ENCODE data around the gene TAF1L.
"Not testable (repeated sequence)": the region's sequence is repeated elsewhere in the genome, so short reads cannot be mapped to it uniquely, and the experiment has no call there.

TAF1L gene, protein sequence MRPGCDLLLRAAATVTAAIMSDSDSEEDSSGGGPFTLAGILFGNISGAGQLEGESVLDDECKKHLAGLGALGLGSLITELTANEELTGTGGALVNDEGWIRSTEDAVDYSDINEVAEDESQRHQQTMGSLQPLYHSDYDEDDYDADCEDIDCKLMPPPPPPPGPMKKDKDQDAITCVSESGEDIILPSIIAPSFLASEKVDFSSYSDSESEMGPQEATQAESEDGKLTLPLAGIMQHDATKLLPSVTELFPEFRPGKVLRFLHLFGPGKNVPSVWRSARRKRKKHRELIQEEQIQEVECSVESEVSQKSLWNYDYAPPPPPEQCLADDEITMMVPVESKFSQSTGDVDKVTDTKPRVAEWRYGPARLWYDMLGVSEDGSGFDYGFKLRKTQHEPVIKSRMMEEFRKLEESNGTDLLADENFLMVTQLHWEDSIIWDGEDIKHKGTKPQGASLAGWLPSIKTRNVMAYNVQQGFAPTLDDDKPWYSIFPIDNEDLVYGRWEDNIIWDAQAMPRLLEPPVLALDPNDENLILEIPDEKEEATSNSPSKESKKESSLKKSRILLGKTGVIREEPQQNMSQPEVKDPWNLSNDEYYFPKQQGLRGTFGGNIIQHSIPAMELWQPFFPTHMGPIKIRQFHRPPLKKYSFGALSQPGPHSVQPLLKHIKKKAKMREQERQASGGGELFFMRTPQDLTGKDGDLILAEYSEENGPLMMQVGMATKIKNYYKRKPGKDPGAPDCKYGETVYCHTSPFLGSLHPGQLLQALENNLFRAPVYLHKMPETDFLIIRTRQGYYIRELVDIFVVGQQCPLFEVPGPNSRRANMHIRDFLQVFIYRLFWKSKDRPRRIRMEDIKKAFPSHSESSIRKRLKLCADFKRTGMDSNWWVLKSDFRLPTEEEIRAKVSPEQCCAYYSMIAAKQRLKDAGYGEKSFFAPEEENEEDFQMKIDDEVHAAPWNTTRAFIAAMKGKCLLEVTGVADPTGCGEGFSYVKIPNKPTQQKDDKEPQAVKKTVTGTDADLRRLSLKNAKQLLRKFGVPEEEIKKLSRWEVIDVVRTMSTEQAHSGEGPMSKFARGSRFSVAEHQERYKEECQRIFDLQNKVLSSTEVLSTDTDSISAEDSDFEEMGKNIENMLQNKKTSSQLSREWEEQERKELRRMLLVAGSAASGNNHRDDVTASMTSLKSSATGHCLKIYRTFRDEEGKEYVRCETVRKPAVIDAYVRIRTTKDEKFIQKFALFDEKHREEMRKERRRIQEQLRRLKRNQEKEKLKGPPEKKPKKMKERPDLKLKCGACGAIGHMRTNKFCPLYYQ (N-terminal part only)

GRCh38 chr9:32635362-32635761 lies at the start of gene TAF1L:
TAF1L (minus strand) TSS chr9:32635669; CDS start chr9:32635579, 90 bp downstream.
- Mint-ChIP-seq H3K4me3 (no peak within 1 kb of the TSS), H3K27me3 (peaks cover 5% of the 10 kb centered on the region), H3K9me3 (no peaks in the 10 kb centered on the region), H3K27ac (no peak within 1 kb of the TSS), H3K4me1 (no peaks in the 10 kb centered on the region), H3K36me3 (ENCODE audit: low read depth) (no peaks in the 10 kb centered on the region)
- ATAC-seq (no peak), DNase-seq (no peak)

DNA sequence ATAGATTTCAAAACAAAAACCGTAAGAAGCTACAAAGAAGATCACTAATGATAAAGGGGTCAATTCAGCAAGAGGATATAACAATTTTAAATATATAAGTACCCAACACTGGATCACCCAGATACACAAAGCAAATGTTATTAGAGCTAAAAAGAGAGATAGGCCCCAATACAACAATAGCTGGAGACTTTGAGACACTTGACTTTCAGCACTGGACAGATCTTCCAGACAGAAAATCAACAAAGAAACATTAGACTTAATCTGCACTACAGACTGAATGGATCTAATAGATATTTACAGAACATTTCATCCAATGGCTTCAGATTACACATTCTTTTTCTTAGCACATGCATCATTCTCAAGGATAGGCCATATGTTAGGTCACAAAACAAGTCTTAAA lies 46.3 kb upstream of the TAF1L start:
- Mint-ChIP-seq H3K9me3 (peaks cover 28% of the 10 kb centered on the region), H3K4me3 (no peak overlapping the region), H3K27me3 (peaks cover 5% of the 10 kb centered on the region), H3K36me3 (ENCODE audit: low read depth) (peaks cover 2% of the 10 kb centered on the region), H3K27ac (no peak overlapping the region), H3K4me1 (no peaks in the 10 kb centered on the region)
- DNase-seq (no peak), ATAC-seq (no peak)

GRCh38 chr9:32677931-32678330 lies 42.5 kb upstream of the TAF1L start:
- no peak overlapping the region for H3K4me3 Mint-ChIP-seq
- ATAC-seq (no peak), DNase-seq (no peak)
- H3K27me3 Mint-ChIP-seq = peaks cover 8% of the 10 kb centered on the region
- H3K9me3 Mint-ChIP-seq = peaks cover 20% of the 10 kb centered on the region
- no peak overlapping the region for H3K27ac Mint-ChIP-seq
- H3K4me1 Mint-ChIP-seq = no peaks in the 10 kb centered on the region
- H3K36me3 Mint-ChIP-seq (ENCODE audit: low read depth) = peaks cover 2% of the 10 kb centered on the region

GRCh38 chr9:32672469-32672868 lies 37.0 kb upstream of the TAF1L start:
- H3K36me3 Mint-ChIP-seq (ENCODE audit: low read depth) = no peaks in the 10 kb centered on the region
- no peaks in the 10 kb centered on the region for H3K9me3 Mint-ChIP-seq
- H3K4me3 Mint-ChIP-seq = no peak overlapping the region
- H3K4me1 Mint-ChIP-seq = no peaks in the 10 kb centered on the region
- DNase-seq (no peak), ATAC-seq (no peak)
- no peak overlapping the region for H3K27ac Mint-ChIP-seq
- H3K27me3 Mint-ChIP-seq = peaks cover 3% of the 10 kb centered on the region

GRCh38 chr9:32671333-32671732 lies 35.9 kb upstream of the TAF1L start:
- Mint-ChIP-seq H3K4me1 (no peaks in the 10 kb centered on the region), H3K36me3 (ENCODE audit: low read depth) (no peaks in the 10 kb centered on the region), H3K9me3 (no peaks in the 10 kb centered on the region), H3K27me3 (no peaks in the 10 kb centered on the region), H3K27ac (no peak overlapping the region), H3K4me3 (no peak overlapping the region)
- no peak for DNase-seq
- ATAC-seq = no peak

DNA sequence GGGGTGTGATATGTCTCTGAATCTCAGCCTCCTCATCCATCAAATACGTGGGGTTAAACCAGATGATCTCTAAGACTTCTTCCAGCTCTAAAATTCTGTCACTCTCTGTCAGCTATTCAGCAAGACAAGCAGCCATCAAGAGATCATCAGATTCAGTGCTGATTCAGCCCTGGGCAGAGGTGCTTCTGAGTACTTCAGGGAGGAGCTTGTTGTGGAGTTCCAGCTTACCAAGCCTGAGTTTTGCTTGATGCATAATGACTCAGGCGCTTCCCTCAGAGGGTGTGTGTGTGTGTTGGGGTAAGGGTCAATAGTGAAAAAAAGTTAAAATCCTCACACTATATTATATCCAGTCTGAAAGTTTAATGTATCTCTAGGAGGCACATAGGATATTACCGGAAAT lies 29.6 kb upstream of the TAF1L start:
- no peak for DNase-seq
- H3K4me1 Mint-ChIP-seq = no peaks in the 10 kb centered on the region
- no peak overlapping the region for H3K27ac Mint-ChIP-seq
- peaks cover 6% of the 10 kb centered on the region for H3K27me3 Mint-ChIP-seq
- H3K36me3 Mint-ChIP-seq (ENCODE audit: low read depth) = no peaks in the 10 kb centered on the region
- no peak overlapping the region for H3K4me3 Mint-ChIP-seq
- H3K9me3 Mint-ChIP-seq = no peaks in the 10 kb centered on the region
- ATAC-seq = no peak

- no peak for ATAC-seq
- H3K4me3 Mint-ChIP-seq = no peak overlapping the region
- no peaks in the 10 kb centered on the region for H3K9me3 Mint-ChIP-seq
- DNase-seq = no peak
- no peaks in the 10 kb centered on the region for H3K4me1 Mint-ChIP-seq
- no peak overlapping the region for H3K27ac Mint-ChIP-seq
- peaks cover 6% of the 10 kb centered on the region for H3K27me3 Mint-ChIP-seq
- no peaks in the 10 kb centered on the region for H3K36me3 Mint-ChIP-seq (ENCODE audit: low read depth)
Measured at GRCh38 chr9:32663741-32664140, 28.3 kb upstream of the TAF1L start.

- Mint-ChIP-seq H3K27ac (no peak overlapping the region), H3K27me3 (peaks cover 7% of the 10 kb centered on the region), H3K4me1 (no peaks in the 10 kb centered on the region), H3K36me3 (ENCODE audit: low read depth) (no peaks in the 10 kb centered on the region), H3K4me3 (no peak overlapping the region), H3K9me3 (no peaks in the 10 kb centered on the region)
- DNase-seq = no peak
- no peak for ATAC-seq
Measured at GRCh38 chr9:32647671-32648070, 12.2 kb upstream of the TAF1L start.

DNA sequence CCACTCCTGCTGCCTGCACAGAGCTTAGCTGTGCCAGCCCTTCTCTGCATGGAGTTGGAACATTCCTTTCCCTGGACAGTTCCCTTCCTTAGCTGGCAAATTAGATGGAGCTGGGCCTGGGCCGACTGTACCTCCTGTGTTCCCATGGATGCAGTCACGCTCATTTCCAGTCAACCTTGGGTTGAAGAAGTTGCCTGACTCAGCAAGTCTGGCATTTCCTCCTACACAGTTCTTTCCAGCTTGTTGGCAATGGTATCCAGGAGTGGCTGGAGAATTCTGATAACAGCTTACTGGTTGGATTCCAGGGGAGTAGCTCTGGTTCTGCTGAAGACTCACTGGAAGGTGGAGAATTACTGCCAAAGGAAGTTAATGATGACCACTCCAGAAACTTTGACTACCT lies 9.2 kb upstream of the TAF1L start:
- no peak for DNase-seq

GRCh38 chr9:32633151-32633550 lies 2.3 kb downstream of the TAF1L start:
- not testable (repeated sequence) for H3K27me3 Mint-ChIP-seq

More for the DNA sequence above, 9.2 kb upstream of the TAF1L start:
- no peaks in the 10 kb centered on the region for H3K4me1 Mint-ChIP-seq
- no peak for ATAC-seq
- no peaks in the 10 kb centered on the region for H3K9me3 Mint-ChIP-seq
- H3K4me3 Mint-ChIP-seq = no peak overlapping the region
- no peaks in the 10 kb centered on the region for H3K36me3 Mint-ChIP-seq (ENCODE audit: low read depth)
- no peak overlapping the region for H3K27ac Mint-ChIP-seq
- H3K27me3 Mint-ChIP-seq = peaks cover 15% of the 10 kb centered on the region

DNA sequence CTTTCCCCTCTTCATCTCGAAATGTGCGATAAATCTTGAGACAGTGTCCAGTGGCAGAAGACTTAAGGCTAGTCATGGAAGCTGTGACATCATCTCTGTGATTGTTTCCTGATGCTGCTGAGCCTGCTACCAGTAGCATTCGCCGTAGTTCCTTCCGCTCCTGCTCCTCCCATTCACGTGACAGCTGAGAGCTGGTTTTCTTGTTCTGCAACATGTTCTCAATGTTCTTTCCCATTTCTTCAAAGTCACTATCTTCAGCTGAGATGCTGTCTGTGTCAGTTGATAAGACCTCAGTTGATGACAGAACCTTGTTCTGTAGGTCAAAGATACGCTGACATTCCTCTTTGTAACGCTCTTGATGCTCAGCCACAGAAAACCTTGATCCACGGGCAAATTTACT lies 3.5 kb downstream of the TAF1L start:
- DNase-seq (no peak), ATAC-seq (no peak)
- no peaks in the 10 kb centered on the region for H3K9me3 Mint-ChIP-seq
- no peaks in the 10 kb centered on the region for H3K36me3 Mint-ChIP-seq (ENCODE audit: low read depth)
- no peak overlapping the region for H3K4me3 Mint-ChIP-seq
- H3K27me3 Mint-ChIP-seq = no peaks in the 10 kb centered on the region
- no peak overlapping the region for H3K27ac Mint-ChIP-seq
- no peaks in the 10 kb centered on the region for H3K4me1 Mint-ChIP-seq

More at GRCh38 chr9:32633151-32633550, 2.3 kb downstream of the TAF1L start:
- not testable (repeated sequence) for ATAC-seq; H3K9me3 Mint-ChIP-seq; H3K27ac Mint-ChIP-seq; H3K4me1 Mint-ChIP-seq; H3K36me3 Mint-ChIP-seq (ENCODE audit: low read depth); H3K4me3 Mint-ChIP-seq; DNase-seq

DNA sequence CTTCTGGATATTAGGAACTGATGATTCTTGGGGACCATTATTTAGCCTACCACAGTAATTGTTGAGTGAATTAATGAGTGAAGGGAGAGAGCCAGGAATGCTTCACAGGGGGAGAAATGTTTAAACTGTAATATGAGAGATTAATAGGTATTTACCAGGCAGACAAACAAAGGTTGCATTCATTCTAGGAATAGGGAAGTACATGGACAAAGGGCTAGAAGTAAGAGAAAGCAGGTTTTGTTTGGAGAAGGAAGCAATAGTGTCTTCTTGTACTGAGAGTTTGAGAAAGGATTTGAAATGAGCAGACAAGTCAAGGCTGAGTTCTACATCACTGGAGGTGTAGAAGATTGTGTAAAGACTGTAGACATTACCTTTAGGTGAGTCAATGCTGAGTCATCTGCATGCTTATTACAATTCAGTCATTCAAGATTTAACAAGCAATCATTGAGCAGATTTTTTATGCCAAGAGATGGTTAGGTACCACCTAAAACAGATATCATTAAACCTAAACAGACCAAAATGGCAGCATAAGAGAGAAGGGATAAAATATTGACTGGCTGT lies 8.0 kb downstream of the TAF1L start:
- Mint-ChIP-seq H3K4me1 (no peaks in the 10 kb centered on the region), H3K36me3 (ENCODE audit: low read depth) (no peaks in the 10 kb centered on the region), H3K27ac (no peak overlapping the region), H3K9me3 (no peaks in the 10 kb centered on the region), H3K4me3 (no peak overlapping the region), H3K27me3 (no peaks in the 10 kb centered on the region)
- ATAC-seq (no peak), DNase-seq (no peak)

GRCh38 chr9:32625320-32625719 lies 10.1 kb downstream of the TAF1L start:
- Mint-ChIP-seq H3K4me3 (no peak overlapping the region), H3K36me3 (ENCODE audit: low read depth) (no peaks in the 10 kb centered on the region), H3K9me3 (no peaks in the 10 kb centered on the region), H3K27ac (no peak overlapping the region), H3K27me3 (no peaks in the 10 kb centered on the region), H3K4me1 (no peaks in the 10 kb centered on the region)
- ATAC-seq (no peak), DNase-seq (no peak)

GRCh38 chr9:32622948-32623347 lies 12.5 kb downstream of the TAF1L start:
- Mint-ChIP-seq H3K9me3 (no peaks in the 10 kb centered on the region), H3K27me3 (peaks cover 12% of the 10 kb centered on the region), H3K27ac (no peak overlapping the region), H3K36me3 (ENCODE audit: low read depth) (no peaks in the 10 kb centered on the region), H3K4me3 (no peak overlapping the region), H3K4me1 (no peaks in the 10 kb centered on the region)
- no peak for DNase-seq
- ATAC-seq = no peak
